OCI-LY1 (cell line): Measurements from ENCODE around the gene CDH13.

ENCODE experiments used
- H2AFZ ChIP-seq: fragments of 200-600 bp; sonication (generic), shearing (Covaris generic); 2 replicates; pipeline ENCODE4 v1.6.0; 2014; ENCODE audit warnings: antibody characterized with exemption, mild to moderate bottlenecking, low read length
- H3F3A ChIP-seq: fragments of 200-600 bp; sonication (generic), shearing (Covaris generic); 2 replicates; pipeline ENCODE4 v1.6.0; 2014; ENCODE audit warnings: mild to moderate bottlenecking, antibody characterized with exemption, low read length, moderate library complexity; ENCODE audit not compliant: insufficient read depth
- H3K27ac ChIP-seq: fragments of 200-600 bp; sonication (generic); 2 replicates; pipeline ENCODE4 v1.5.1; 2014; ENCODE audit warnings: low read length, mixed run types, mild to moderate bottlenecking, low read depth; ENCODE audit not compliant: poor library complexity, severe bottlenecking
- H3K27me3 ChIP-seq: fragments of 200-600 bp; sonication (generic); 2 replicates; pipeline ENCODE4 v1.6.0; 2014; ENCODE audit warnings: antibody characterized with exemption, mild to moderate bottlenecking, low read length, moderate library complexity; ENCODE audit not compliant: insufficient read depth
- H3K36me3 ChIP-seq: fragments of 200-600 bp; sonication (generic); 2 replicates; pipeline ENCODE4 v1.6.1; 2014; ENCODE audit warnings: mild to moderate bottlenecking, antibody characterized with exemption, low read length, moderate library complexity, mixed read lengths; ENCODE audit not compliant: insufficient read depth
- H3K4me1 ChIP-seq: fragments of 200-600 bp; sonication (generic); 2 replicates; pipeline ENCODE4 v1.5.1; 2014; ENCODE audit warnings: mild to moderate bottlenecking, low read length, moderate library complexity; ENCODE audit not compliant: insufficient read depth, severe bottlenecking
- H3K4me2 ChIP-seq: fragments of 200-600 bp; sonication (generic), shearing (Covaris generic); 2 replicates; pipeline ENCODE4 v1.6.1; 2014; ENCODE audit warnings: low read length
- H3K4me3 ChIP-seq: fragments of 200-600 bp; sonication (generic); 2 replicates; pipeline ENCODE4 v1.5.1; 2014; ENCODE audit warnings: low read length, low read depth, mild to moderate bottlenecking, mixed read lengths; ENCODE audit not compliant: poor library complexity, severe bottlenecking
- H3K79me2 ChIP-seq: fragments of 200-600 bp; shearing (Covaris generic); 2 replicates; pipeline ENCODE4 v1.6.1; 2016; ENCODE audit warnings: mixed run types, low read length, mixed read lengths; ENCODE audit not compliant: insufficient read depth
- H3K9ac ChIP-seq: fragments of 200-600 bp; sonication (generic), shearing (Covaris generic); 2 replicates; pipeline ENCODE4 v1.6.1; 2014; ENCODE audit warnings: mild to moderate bottlenecking, low read length, mixed read lengths
- H3K9me2 ChIP-seq: fragments of 200-600 bp; sonication (generic), shearing (Covaris generic); 2 replicates; pipeline ENCODE4 v1.6.1; 2014; ENCODE audit warnings: low read depth, mild to moderate bottlenecking, low read length, mixed read lengths
- H3K9me3 ChIP-seq: fragments of 200-600 bp; shearing (Covaris generic); 2 replicates; pipeline ENCODE4 v1.6.1; 2014; ENCODE audit warnings: low read length, mixed read lengths
- H4K20me1 ChIP-seq: fragments of 200-600 bp; sonication (generic), shearing (Covaris generic); 2 replicates; pipeline ENCODE4 v1.6.0; 2016; ENCODE audit warnings: mild to moderate bottlenecking, low read length; ENCODE audit not compliant: insufficient read depth
- EZH2 ChIP-seq: fragments of 200-600 bp; sonication (generic), shearing (Covaris generic); IDR thresholded peaks from 2 replicates; pipeline ENCODE4 v1.8.0; 2017; ENCODE audit warnings: borderline replicate concordance, mixed run types, mild to moderate bottlenecking, antibody characterized with exemption, low read length, moderate library complexity, mixed read lengths
- TF ChIP-seq, protein P1 (sequence below): fragments of 200-600 bp; sonication (generic), shearing (Covaris generic); IDR thresholded peaks from 2 replicates; pipeline ENCODE4 v1.5.1; 2017; ENCODE audit warnings: mild to moderate bottlenecking, antibody characterized with exemption, low read length, moderate library complexity, mixed read lengths

The CDH13 gene

DNA sequence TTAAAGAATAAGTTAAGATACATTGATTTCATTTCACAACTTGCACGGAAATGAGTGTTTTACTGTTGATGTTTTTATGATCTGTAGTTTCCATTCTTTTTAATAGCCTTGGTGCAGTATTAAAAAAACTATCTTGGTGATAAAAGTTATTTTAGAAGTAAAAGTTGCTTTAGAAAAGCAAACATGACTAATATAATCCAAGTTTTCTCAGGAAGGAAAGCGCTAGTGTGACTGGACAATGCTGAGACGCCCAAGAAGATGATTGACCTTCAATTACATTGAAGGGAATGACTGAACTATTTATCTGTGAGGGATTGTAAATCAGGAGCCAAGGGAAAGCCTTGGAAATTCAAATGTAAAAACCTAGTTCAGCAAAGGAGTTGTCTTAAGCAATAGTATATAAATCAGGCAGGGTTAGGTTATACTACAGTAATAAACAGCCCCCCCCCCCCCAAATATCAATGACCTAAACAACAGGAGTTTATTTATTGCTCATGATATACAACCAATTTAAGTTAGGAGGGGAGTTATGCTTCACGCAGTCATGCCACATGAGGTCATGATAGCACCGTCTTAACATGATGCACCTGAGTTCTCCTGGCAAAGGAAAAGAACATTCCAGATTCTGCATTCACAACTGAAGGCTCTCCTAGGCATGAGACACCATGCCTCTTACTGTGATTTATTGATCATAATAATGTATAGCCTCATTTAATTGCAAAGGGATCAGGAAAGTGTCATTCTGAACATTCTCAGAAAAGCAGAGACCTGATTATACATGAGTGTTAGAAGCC lies 443.8 kb downstream of the CDH13 start:
- H3K4me3 ChIP-seq: no peak overlapping the region
- H3K9ac ChIP-seq: no peak overlapping the region
- H4K20me1 ChIP-seq: no peaks in the 10 kb centered on the region
- TF ChIP-seq, protein P1, sequence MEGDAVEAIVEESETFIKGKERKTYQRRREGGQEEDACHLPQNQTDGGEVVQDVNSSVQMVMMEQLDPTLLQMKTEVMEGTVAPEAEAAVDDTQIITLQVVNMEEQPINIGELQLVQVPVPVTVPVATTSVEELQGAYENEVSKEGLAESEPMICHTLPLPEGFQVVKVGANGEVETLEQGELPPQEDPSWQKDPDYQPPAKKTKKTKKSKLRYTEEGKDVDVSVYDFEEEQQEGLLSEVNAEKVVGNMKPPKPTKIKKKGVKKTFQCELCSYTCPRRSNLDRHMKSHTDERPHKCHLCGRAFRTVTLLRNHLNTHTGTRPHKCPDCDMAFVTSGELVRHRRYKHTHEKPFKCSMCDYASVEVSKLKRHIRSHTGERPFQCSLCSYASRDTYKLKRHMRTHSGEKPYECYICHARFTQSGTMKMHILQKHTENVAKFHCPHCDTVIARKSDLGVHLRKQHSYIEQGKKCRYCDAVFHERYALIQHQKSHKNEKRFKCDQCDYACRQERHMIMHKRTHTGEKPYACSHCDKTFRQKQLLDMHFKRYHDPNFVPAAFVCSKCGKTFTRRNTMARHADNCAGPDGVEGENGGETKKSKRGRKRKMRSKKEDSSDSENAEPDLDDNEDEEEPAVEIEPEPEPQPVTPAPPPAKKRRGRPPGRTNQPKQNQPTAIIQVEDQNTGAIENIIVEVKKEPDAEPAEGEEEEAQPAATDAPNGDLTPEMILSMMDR: no peak
- no peak for TF ChIP-seq EZH2
- no peaks in the 10 kb centered on the region for H3K79me2 ChIP-seq
- no peaks in the 10 kb centered on the region for H3K4me1 ChIP-seq
- H3K4me2 ChIP-seq: no peak overlapping the region
- no peak overlapping the region for H3K27ac ChIP-seq
- 0 out of 2 replicates have a peak, but pooled peaks cover 5% of the 10 kb centered on the region for H3K9me3 ChIP-seq
- no peaks in the 10 kb centered on the region for H3K27me3 ChIP-seq
- no peaks in the 10 kb centered on the region for H3F3A ChIP-seq
- H3K36me3 ChIP-seq: no peaks in the 10 kb centered on the region
- H2AFZ ChIP-seq: no peak overlapping the region
- no peaks in the 10 kb centered on the region for H3K9me2 ChIP-seq

DNA sequence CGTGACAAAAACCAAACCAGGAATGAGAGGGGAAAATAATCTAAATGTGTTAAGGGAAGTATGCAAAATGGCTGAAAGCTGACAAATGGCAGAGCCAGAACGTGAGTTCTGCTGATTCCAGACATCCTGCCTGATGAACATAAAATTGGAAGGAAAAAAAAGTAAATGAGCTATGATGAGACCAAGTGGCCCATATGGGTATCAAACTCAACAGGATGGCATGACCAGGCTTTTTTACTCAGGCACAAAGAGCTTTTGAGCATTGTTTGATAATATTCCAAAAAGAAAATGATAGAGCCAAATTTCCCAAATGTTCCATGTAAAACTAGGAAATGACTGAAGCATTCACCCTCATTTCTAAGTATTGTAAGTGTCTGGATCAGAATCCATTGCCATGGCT lies 449.2 kb downstream of the CDH13 start:
- no peak overlapping the region for H2AFZ ChIP-seq
- H3K36me3 ChIP-seq: no peaks in the 10 kb centered on the region
- H3K79me2 ChIP-seq: no peaks in the 10 kb centered on the region
- H3K4me3 ChIP-seq: no peak overlapping the region
- no peaks in the 10 kb centered on the region for H4K20me1 ChIP-seq
- H3K27me3 ChIP-seq: no peaks in the 10 kb centered on the region
- H3K4me2 ChIP-seq: no peak overlapping the region
- H3K9me2 ChIP-seq: no peaks in the 10 kb centered on the region
- H3K9ac ChIP-seq: no peak overlapping the region
- TF ChIP-seq EZH2: no peak
- TF ChIP-seq, protein P1: no peak
- H3K9me3 ChIP-seq: no peaks in the 10 kb centered on the region
- no peaks in the 10 kb centered on the region for H3F3A ChIP-seq
- no peak overlapping the region for H3K27ac ChIP-seq
- H3K4me1 ChIP-seq: no peaks in the 10 kb centered on the region

DNA sequence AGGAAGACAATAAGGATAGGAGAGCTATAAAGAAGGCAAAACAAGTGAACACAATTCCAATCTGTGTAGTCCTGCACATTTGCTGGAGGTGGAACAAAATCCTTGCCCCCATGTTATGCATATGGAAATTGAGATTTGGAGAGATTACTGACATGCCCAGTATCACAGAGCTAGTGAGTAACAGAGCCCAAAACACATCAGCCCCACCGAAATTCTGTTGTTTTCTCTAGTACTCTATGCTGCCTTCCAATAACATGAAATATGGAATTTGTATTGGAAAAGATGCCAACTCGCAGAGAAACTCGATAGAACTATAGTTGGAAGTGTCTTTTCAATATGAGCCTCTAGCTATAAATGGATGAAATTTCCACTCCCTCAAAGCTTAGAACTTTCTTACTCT lies 456.6 kb downstream of the CDH13 start:
- no peak overlapping the region for H3K4me2 ChIP-seq
- no peaks in the 10 kb centered on the region for H3K4me1 ChIP-seq
- H3K27ac ChIP-seq: no peak overlapping the region
- H3K36me3 ChIP-seq: no peaks in the 10 kb centered on the region
- H4K20me1 ChIP-seq: no peaks in the 10 kb centered on the region
- H3K9me3 ChIP-seq: no peaks in the 10 kb centered on the region
- no peaks in the 10 kb centered on the region for H3K79me2 ChIP-seq
- no peak overlapping the region for H3K9ac ChIP-seq
- H2AFZ ChIP-seq: no peak overlapping the region
- H3K27me3 ChIP-seq: no peaks in the 10 kb centered on the region
- H3K9me2 ChIP-seq: no peaks in the 10 kb centered on the region
- H3K4me3 ChIP-seq: no peak overlapping the region
- H3F3A ChIP-seq: no peaks in the 10 kb centered on the region
- TF ChIP-seq, protein P1: no peak
- TF ChIP-seq EZH2: no peak
